Islet of Langerhans (tissue), 1 donor: ENCODE measurements around the gene SNRK.
A peak's percentile ranks its signal among the peaks of the same experiment; 100 is the strongest.
"Not testable (repeated sequence)": the region's sequence is repeated elsewhere in the genome, so short reads cannot be mapped to it uniquely, and the experiment has no call there.

Experiments used
- FAIRE-seq: peaks from one replicate; lab custom pipeline; 2011; peaks lifted over from hg19 to GRCh38; lab: Jason Lieb, UNC

SNRK gene

GRCh38 chr3:43348350-43348749, 62.0 kb downstream of the SNRK start:
- no peak for FAIRE-seq

GRCh38 chr3:43348852-43349574, 62.7 kb downstream of the SNRK start:
- FAIRE-seq, result no peak

GRCh38 chr3:43349716-43350115, 63.4 kb downstream of the SNRK start:
- no peak for FAIRE-seq

- peak; percentile 84 for FAIRE-seq
Measured at GRCh38 chr3:43353393-43353792, 67.1 kb downstream of the SNRK start.

GRCh38 chr3:43353923-43354670, 67.8 kb downstream of the SNRK start:
- FAIRE-seq, result no peak

- FAIRE-seq, result not testable (repeated sequence)
Measured at GRCh38 chr3:43356033-43356432, 69.7 kb downstream of the SNRK start.

GRCh38 chr3:43361077-43361476, 74.7 kb downstream of the SNRK start:
- FAIRE-seq, result no peak

GRCh38 chr3:43362183-43362582, 75.8 kb downstream of the SNRK start:
- FAIRE-seq, result no peak

- FAIRE-seq, result no peak
Measured at GRCh38 chr3:43362961-43363360, 76.6 kb downstream of the SNRK start.

- FAIRE-seq, result no peak
Measured at GRCh38 chr3:43363621-43364266, 77.4 kb downstream of the SNRK start.

- FAIRE-seq, result no peak
Measured at GRCh38 chr3:43364494-43364893, 78.2 kb downstream of the SNRK start.

GRCh38 chr3:43364926-43365325, 78.6 kb downstream of the SNRK start:
- FAIRE-seq, result no peak

- no peak for FAIRE-seq
Measured at GRCh38 chr3:43365601-43366305, 79.4 kb downstream of the SNRK start.

GRCh38 chr3:43366481-43366880, 80.1 kb downstream of the SNRK start:
- no peak for FAIRE-seq

GRCh38 chr3:43366885-43367284, 80.5 kb downstream of the SNRK start:
- no peak for FAIRE-seq

- no peak for FAIRE-seq
Measured at GRCh38 chr3:43369404-43370292, 83.3 kb downstream of the SNRK start.

GRCh38 chr3:43370293-43370980, 84.1 kb downstream of the SNRK start:
- no peak for FAIRE-seq

- FAIRE-seq, result no peak
Measured at GRCh38 chr3:43371494-43371893, 85.2 kb downstream of the SNRK start.

- no peak for FAIRE-seq
Measured at GRCh38 chr3:43372007-43372740, 85.8 kb downstream of the SNRK start.

GRCh38 chr3:43372809-43373559, 86.6 kb downstream of the SNRK start:
- FAIRE-seq, result no peak
